CD4-positive, alpha-beta T cell treated with Interleukin-1 beta for 1 hour (primary cell): ENCODE measurements around the gene ST8SIA6.
"Not testable (repeated sequence)": the region's sequence is repeated elsewhere in the genome, so short reads cannot be mapped to it uniquely, and the experiment has no call there.

Source experiments
- DNase-seq, 2 donors: peaks; one replicate each; pipeline ENCODE4 v3.0.0-alpha.2; 2020 to 2022

The ST8SIA6 gene

DNA sequence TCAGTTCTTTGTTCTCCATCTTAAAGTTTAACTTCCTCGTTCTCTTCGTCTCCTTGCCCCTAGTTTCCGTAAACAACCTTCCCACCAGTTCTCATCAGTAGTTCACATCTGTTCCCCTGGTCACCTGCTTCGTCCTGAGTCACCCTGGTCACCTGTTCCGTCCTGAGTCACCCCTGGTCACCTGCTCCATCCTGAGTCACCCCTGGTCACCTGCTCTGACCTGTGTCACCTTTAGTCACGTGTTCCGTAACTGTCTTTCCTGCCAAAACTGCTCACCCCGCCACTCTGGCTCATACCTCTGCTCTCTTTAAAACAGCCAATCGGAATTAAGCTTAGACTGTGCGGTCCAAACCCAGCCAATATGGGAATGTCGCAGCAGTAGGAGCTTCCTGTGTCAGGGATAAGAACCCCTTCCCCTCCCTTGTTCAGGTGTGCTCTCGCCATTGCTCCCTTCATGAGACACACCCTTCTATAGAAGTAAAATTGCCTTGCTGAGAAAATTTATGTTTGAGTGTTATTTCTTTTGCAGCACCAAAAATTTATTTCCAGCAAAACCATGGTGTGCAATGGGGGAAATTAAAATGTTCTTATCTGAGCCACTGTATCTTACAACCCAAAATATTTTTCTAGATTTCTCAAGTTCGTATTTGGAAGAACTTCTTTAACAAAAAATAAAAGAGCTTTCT is 114.1 kb downstream of the ST8SIA6 start:
- DNase-seq = no peak

- no peak for DNase-seq
These were observed 119.3 kb downstream of the ST8SIA6 start for GRCh38 chr10:17335065-17335464.

DNA sequence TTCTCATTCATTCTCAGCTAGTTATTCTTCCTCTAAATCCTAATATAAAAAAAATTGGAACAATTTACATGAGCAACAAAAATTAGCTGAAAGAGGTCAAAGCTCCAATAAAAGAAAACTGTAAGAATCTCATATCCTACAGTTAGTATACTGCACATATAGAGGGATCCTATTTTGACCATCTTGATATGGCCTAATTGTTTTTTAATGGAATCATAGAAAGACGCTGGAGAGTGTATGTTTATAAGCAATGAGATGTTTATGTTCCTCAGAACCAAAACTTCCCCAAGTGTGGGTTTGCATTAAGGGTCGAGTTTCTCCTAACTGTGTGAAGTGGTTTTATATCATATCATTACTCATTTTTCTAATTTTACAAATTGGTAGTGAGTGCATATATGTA is 123.9 kb downstream of the ST8SIA6 start:
- no peak for DNase-seq

DNA sequence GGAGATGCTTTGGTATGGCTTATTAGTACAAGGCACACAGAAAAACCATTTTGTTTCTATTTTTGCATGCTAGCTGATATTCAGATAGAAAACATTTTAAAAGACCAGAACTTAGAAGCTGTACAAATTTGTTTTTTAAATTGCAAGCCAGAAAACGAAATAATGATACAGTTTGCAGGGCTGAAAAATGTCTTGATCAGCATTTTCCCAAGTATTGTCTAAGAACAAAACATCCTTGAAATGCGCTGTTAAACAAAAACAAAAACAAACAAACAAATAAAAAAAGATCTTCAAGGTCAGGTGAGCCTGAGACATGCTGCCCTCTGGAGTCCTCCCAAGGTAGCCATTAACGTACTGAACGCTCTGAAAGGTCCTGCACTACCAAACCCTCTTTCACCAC is 128.0 kb downstream of the ST8SIA6 start:
- no peak for DNase-seq

DNA sequence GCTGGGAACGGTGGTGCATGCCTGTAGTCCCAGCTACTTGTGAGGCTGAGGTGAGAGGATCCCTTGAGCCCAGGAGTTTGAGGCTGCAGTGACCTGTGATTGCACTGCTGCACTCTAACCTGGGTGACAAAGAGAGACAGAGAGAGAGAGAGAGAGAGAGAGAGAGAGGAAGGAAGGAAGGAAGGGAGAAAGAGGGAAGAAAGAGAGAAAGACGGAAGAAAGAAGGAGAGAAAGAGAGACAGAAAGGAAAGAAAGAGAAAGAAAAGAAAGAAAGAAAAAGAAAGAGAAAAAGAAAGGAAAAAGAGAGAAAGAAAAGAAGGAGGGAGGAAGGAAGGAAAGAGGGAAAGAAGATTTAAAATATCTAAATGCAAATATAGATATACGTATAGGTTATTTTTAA is 132.4 kb downstream of the ST8SIA6 start:
- DNase-seq = not testable (repeated sequence)

DNA sequence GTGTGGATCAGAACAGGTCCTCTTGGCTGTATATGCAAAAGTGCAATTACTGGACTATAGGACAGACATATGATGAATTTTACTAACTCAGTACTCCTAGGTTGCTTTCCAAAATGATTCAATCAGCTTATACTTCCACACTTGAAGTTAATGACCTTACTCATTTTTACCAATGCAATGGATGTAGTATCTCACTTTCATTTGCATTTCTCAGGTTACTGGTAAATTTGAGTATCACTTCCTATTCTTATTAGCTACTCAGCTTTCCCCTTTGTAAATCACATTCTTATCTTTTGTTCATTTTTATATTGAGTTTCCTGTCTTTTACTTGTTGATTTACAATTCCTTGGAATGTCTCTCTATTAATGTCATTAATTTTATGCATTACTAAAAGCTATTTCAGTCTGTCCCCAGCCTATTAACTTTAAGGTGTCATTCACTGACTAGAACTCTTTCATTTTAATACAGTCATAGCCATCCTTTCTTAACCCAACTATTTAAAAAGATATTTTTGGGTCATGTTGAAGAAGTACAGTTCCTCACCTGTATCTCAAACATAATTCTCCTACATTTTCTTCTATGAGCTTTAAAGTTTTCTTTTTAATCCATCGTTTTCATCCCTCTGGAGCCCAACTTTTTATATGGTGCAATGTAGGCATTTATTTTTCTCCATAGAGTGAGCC is 137.8 kb downstream of the ST8SIA6 start:
- DNase-seq = no peak

DNA sequence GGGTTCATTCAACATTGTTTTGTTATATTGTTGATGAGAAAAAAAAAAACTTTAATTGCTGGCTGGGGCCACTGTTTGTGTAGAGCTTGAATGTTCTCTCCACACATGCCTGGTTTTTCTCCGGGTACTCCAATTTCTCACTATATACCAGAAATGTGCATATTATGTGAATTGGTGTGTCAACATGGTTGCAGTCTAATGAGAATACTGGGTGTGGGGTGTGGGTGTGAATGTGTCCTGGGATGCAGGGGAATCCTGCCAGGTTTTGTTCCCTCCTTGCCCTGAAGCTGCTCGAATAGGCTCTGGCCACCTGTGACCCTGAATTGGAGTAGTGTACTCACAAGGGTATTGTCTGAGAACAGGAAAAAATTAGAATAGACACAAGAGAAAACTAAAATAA is 145.0 kb downstream of the ST8SIA6 start:
- no peak for DNase-seq

- DNase-seq = no peak
These were observed 147.3 kb downstream of the ST8SIA6 start for GRCh38 chr10:17307123-17307522.

- DNase-seq = no peak
These were observed 162.0 kb downstream of the ST8SIA6 start for GRCh38 chr10:17292375-17292774.

GRCh38 chr10:17290226-17290625 is 164.2 kb downstream of the ST8SIA6 start:
- peak in 1 of 2 donors; percentile 13 for DNase-seq

DNA sequence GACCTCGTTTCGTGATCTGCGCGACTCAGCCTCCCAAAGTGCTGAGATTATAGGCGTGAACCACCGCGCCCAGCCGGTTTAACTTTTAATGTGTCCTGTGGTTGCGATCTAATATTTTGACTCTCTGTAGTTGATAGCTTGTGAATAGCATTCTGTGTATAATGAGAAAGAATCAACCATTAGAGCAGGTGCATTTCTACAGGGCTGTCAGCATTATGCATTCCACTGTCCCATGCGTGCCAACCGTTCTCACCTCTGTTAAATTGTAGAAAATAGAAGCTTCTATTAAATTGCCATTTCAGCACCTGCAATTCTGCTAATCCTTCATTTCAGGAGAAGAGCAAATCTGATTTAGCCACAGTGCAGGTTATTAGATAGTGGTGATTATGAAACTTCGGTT is 164.6 kb downstream of the ST8SIA6 start:
- no peak for DNase-seq

- no peak for DNase-seq
These were observed 167.5 kb downstream of the ST8SIA6 start for GRCh38 chr10:17286562-17287550.

- DNase-seq = no peak
These were observed 172.1 kb downstream of the ST8SIA6 start for GRCh38 chr10:17282311-17282710.

- no peak for DNase-seq
These were observed 175.7 kb downstream of the ST8SIA6 start for GRCh38 chr10:17278607-17279240.

DNA sequence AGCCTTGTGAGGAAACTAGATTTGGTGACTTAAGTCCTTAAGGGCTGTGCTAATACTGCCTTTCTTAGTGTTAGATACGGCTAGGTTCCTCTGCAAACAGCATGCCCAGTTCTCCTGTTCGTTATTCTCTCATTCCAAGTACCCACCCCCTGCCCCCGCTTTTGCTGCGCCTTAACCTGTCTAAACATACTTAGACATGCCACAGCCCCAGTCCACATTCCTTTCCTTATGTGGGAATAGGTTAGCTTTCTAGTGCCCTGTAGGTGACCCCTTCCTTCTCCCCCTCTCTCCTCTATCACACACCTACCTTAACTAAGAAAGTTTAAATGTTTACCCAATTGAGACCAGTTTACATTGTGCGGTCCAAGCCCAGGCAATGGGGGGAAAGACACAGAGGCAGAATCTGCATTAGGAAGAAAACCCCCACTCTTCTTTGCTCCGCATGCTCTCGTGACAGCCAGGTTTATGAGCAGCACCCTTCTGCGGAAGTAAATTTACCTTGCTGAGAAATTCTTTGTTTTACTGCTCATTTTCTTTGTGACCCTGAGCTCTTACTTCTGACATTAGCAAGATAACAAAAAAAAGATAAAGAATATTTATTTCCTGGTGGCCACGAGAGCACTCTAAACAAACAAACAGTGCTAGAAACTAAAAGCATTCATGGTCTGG is 177.5 kb downstream of the ST8SIA6 start:
- no peak for DNase-seq

DNA sequence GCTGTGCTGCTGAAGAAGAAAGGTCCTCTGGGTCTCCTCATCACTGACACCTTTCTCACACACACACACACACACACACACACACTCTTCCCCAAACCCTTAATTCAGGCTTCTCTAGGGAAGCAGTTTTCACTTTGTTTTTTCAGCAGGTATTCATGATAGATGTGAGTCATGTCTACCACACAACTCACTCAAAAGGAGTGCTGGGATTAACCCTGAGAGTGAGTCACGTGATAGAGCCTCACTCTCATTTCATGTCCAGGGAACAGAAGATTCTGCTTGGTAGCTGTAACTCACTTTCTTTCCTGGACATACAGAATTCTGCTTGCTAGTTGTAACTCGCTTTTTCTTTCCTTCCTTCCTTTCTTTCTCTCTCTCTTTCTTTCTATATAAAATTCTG is 181.0 kb downstream of the ST8SIA6 start:
- no peak for DNase-seq

GRCh38 chr10:17272648-17273047 is 181.7 kb downstream of the ST8SIA6 start:
- no peak for DNase-seq
